ENCODE measurements around the gene FLT3LG.
"Not testable (repeated sequence)": the region's sequence is repeated elsewhere in the genome, so short reads cannot be mapped to it uniquely, and the experiment has no call there.

Gene FLT3LG

DNA sequence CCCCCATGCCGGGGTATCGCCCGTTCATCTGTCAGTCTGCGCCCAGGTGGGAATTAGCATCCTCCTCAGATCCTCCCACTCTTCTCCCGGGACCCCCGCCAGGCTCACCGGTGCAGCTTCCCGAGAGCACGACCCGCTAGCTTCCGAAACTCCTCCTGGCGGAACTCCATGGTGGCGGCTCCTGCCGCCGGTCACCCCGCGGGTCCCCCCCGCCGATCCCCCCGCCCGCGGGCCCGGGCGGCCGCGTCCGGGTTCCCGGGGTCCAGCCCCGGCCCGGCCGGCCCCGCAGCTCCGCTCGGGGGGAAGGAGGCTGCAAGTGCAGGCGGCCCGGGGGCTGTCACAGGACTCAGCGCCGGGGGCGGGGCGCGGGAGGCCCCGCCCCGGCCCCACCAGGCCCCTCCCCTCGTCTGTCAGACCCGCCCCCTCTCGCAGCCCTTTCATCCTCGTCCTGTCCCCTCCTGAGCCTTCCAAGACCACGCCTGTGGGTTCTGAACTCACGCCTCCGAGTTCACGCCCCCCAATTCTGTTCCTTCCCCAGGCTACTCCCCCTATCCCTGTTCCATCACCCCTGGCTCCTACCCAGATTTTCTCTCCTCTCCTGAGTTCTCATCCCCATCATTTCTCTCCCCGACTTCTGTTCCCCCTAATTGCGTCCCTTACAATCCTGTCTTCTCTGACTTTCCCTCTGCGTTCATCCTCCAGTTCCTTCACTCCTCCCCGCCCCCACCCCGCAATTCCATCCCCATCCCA lies 32.6 kb upstream of the FLT3LG start, which contains the start of gene SLC17A7:
Gene SLC17A7, minus strand, starts transcription at position 318 of the 750 bp plus-strand sequence. Its CDS starts 148 bp downstream, at position 170.
- DNase-seq, result peak; percentile 30

DNA sequence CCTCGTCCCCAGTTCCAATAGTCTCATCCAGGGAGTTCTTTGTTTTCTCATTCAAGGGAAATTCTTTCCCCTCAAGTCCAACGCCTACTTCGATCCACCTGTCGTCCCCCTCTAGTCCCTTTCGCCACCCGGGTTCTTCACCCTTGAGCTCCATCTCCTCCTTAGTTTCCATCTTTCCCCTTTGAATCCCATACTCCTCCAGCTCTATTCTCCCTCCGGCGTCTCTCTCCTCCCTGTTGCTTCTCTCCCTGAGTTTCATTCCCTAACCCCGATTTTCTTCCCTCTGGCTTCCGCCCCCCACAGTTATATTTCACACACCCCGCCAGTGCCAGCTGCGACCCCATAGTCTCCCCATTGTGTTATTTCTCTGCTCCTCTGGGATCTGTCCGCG lies 32.1 kb upstream of the FLT3LG start:
- no peak for DNase-seq

DNA sequence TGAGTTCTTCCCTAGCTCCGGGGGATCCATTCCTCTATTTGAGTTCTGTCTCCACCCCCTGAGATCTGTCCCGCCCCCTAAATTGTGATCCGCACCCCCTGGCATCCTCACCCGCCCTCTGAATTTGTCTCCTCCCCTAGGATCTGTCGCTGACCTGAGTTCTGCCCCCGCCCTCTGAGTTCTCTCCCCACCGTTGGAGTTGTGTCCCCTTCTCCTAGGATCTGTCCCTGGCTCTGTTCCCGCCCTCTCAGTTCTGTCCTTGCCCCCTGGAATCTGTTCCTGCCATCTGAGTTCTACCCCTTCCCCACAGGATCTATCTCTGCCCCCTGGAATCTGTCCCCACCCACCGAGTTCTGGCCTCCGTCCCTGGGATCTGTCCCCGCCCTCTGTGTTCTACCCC lies 31.7 kb upstream of the FLT3LG start:
- DNase-seq, result peak; percentile 39

DNA sequence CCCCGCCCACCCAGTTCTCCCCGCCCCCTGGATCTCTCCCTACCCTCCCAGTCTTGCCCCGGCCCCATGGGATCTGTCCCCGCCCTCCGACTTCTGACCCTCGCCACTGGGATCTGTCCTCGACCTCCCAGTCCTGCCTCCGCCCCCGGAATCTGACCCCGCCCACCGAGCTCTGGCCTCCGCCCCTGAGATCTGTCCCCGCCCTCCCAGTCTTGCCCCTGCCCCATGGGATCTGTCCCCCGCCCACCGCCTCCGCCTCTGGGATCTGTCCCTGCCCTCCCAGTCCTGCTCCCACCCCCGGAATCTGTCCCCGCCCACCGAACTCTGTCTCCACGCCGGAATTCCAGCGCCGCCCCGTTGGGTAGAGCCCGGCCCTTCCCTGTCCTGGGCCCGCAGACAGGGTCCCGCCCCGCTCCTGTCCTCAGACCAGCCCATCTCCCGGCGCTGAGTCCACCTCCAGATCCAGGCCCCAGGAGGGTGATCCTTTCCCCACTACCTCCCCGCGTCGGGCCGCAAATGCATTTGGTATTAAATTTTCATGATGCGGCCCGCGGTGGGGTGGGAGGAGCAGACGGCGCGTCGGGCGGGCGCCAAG lies 31.1 kb upstream of the FLT3LG start:
- DNase-seq, result peak; percentile 65

DNA sequence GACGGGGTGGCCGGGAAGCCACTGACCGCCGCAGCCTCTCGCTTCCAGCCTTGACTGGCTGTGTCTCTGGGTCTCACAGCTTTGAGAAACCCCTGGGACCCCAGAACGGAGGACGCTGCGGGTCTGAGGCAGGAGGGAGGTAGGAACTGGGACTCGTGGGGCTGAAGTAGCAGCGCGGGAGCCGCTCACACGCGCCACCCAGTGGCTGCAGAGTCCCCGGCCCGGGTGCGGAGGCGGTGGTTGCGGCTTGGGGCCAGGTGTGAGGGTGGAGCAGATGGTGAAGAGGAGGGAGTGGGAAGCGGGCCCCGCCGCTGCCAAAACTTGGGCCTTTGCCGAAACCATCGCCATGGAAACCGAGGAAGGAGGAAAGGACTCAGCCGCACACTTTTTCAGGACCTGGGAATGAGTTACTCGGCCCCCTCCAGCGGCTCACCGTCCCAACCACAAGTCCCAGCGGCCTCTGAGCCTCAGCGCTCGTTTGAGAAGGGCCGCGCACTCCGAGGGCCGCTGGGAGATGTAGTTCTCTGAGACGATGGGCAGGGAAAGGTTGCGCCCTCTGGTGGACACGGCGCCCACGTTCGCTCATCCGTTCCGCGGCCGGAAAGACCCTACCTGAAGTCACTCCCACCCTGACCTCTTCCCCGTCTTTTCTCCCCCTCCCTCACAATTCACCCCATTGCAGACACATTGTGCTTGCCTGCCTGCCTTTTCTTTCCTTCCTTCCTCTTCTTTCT lies 30.5 kb upstream of the FLT3LG start:
- DNase-seq, result peak; percentile 98

DNA sequence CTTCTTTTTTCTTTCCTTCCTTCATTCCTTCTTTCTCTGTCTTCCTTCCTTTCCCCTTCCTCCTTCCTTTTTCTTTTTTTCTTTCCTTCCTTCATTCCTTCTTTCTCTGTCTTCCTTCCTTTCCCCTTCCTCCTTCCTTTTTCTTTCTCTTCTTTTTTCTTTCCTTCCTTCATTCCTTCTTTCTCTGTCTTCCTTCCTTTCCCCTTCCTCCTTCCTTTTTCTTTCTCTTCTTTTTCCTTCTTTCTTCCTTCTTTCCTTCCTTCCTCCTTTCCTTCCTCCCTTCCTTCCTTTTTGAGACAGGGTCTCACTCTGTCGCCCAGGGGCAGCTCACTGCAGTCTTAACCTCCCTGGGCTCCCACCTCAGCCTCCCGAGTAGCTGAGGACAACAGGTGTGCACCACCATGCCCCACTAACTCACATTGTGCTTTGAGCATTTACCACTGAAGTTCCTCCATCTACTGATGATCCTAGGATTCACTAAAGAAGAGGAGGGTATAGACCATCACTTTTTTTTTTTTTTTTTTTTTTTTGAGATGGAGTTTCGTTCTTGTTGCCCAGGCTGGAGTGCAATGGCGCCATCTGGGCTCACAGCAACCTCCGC lies 29.8 kb upstream of the FLT3LG start:
- DNase-seq, result not testable (repeated sequence)

DNA sequence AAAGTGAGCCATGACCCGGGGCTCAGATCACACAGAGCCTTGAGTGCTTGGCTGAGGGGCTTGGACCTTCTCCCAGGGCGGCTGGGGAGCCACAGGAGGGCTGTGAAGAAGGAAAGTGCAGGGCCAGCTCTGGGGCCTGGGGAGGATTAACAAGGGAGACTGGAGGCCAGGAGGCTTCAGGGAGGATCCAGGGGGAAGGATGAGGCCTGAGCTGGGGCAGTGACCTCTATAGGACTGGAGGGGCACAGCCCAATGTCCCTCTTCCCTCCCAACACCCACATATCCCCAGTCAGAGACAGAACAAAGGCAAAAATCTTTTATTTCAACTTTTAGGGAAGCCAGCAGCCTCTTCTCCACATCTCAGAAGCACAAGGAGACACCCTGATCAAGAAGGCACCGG lies 28.0 kb upstream of the FLT3LG start:
- no peak for DNase-seq

DNA sequence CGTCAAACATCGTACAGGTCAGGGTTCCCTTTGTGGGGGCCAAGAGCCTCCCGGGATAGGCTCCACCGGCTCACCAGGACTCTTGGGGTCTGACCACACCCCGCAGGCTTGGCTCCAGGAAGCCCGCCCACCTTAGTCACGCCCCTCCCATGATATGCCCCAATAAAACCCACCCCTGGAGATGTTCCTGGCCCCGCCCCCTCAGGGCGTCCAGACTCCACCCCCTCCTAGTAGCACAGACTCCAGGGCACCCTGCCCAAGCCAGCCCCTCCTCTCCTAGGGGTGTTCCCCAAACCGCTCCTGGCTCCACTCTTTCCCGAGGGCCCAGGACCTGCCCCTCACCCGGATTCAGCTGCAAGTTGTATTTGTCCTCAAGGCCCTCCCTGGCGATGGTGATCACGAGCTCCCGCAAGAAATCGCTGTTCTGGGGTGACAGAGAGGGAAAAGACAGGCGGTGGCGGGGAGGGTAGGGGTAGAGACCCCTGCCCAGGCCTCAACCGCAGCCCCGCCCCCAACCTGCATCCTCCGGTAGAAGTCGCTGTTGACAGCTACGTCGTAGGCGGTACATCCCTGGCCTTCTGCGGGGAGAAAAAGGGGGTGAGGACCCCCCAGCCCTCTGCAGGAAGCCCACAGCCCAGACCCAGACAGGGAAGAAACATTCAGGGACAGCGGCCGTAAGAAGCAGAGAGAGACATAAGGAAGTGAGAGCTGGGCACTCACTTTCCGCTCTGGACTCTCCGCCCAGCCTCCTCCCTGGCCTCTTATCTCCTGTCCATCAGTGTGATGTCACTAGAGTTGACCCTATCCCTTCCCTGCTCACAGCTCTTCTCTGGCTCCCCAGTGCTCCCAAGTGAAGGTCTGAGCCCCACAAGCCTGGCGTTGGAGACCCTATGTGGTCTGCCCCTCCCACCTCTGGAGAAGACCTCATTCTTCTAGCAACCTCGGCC lies 26.3 kb upstream of the FLT3LG start:
- DNase-seq, result no peak

DNA sequence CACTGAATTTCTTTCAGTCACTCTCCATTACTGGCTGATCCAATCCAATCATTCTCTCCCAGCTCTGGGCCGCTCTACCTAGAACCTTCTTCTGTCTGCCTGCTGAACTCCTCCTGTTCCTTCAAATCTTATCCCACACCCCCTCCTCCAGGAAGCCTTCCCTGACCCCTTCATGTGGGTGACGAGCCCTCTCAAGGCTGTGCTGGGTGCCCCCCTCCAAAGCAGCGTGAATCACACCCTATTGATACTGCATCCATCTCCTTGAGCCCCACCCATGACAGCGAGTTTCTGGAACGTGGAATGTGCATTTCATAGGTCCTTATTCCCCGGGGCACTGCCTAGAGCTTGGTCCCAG lies 25.6 kb upstream of the FLT3LG start:
- no peak for DNase-seq

DNA sequence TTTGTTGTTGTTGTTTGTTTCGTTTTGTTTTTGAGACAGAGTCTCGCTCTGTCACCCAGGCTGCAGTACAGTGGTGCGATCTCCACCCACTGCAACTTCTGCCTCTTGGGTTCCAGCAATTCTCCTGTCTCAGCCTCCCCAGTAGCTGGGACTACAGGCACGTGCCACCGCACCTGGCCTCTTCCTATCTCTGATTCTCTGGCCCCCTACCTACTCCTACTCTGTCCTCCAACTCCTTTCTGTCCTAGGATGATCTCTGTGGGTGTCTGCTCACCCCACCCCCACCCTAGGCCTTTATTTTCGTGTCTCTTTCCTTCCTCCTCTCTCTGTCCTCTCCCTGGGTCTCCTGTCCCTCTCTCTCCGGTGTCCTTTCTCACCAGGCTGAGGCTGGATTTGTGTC lies 23.6 kb upstream of the FLT3LG start:
- no peak for DNase-seq

DNA sequence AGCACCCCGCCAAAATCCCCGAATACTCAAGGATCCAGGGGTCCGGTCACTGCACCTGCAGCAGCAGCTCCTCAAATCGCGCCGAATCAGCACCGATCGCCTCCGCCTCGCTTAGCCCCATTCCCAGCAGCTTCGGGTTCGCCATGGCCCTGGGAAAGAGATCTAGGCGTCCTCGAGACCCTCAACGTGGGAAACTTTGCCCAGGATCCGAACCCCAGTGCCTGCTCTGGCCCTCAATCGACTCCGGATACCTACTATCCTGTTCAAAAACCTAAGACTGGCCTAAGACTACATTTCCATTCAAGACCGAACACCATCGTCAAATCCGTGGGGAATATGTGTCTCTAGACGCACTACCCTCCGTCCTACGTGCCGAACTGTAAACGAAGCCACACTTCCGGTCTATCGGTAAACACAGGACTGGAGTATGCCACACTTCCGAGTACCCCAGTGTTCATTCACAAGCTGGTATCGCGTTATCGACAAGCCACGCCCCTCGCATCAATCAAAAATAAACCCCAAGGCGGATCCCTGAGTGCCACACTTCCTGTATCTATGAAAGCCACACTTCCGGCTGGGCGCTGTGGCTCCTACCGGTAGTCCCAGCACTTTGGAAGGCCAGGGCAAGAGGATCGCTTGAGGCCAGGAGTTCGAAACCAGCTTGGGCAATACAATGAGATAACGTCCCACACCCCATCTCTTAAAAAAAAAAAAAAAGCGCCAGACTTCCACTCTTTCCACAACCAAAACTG lies 22.4 kb upstream of the FLT3LG start, which contains the start of gene PIH1D1:
Gene PIH1D1, minus strand, starts transcription at position 385 of the 752 bp plus-strand sequence. Its CDS starts 240 bp downstream, at position 145.
- peak; percentile 99 for DNase-seq

DNA sequence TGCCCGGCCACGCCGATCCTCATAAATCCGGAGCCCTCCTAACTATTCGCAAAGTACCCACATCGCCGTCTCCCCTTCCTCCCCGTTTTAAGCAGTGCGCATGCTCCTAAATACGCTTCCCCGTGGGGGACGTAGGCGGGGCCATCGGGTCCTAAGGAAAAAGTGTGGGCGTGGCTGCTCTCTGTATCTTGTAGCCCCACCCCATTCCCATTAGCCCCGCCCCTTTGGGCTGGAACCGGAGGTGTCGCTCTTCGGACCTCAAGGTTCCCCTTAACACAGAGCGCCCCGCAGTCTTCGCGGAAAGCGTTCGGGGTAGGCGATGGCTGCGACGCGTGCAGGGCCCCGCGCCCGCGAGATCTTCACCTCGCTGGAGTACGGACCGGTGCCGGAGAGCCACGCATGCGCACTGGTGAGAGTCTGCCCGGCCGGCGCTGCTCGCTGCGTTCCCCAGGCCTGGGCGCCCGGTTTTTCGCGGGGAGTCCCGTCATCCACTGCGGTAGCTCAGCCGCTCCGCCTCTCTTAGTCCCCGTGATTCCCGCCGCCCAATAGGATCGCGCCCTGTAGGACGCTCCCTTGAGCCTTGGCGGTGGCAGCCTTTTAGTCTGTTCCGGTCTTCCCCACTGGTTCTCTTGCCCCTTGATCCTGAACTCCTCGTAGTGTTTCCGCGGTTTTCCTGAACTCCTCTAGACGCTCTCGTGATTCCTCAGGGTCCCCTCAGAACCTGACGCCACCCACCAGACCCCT lies 20.8 kb upstream of the FLT3LG start, which contains the start of gene ALDH16A1:
Gene ALDH16A1, plus strand, starts transcription at position 213 of the 744 bp plus-strand sequence. Its CDS starts 107 bp downstream, at position 320.
- DNase-seq, result peak; percentile 95

DNA sequence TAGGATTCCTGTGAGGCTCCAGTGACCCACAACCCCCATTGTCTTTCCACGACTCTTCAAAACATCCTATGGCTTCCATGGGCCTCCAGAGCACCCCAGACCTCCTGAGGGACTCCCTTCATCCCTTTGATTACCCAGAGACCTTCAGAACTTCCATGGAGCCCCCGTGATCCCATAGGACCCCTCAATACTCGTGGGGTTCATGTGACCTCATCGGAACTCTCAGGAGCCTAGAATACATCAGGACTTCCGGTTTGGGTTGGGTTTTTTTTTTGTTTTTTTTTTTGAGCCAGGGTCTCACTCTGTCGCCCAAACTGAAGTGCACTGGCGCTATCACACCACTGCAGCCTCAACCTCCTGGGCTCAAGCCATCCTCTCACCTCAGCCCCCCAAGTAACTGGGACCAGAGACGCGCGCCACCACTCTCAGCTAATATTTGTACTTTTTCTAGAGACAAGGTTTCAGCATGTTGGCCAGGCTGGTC lies 20.2 kb upstream of the FLT3LG start:
- no peak for DNase-seq

DNA sequence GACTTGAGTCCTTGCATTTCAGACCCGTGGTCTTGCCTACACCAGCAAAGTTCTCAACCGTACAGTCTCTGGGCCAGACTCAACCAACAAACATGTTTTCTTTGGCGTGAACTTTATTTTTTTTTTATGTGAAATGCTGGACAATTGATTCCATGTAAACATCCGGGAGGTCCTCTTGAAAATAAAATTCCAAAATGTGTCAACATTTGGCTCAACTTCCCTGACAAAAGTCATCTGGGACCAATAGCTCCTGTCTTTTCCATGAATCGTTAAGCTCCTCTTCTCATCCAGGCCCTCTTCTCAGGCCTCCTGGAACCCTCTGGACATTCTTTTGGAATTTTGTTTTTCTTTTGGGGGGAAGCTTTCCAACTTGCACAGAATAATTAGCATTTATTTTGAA lies 18.2 kb upstream of the FLT3LG start:
- DNase-seq, result no peak

DNA sequence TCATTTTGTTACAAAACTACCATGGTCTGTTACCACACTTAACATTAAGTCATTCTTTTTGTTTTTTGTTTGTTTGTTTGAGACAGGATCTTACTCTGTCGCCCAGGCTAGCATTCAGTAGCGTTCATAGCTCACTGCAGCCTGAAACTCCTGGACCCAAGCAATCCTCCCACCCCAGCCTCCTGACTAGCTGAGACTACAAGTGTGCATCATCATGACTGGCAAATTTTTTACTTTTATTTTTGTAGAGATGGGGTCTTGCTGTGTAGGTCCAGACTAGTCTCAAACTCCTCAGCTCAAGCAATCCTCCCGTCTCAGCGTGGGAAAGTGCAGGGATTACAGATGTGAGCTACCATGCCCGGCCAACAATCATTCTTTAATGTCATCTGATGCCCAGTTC lies 17.7 kb upstream of the FLT3LG start:
- DNase-seq, result no peak

DNA sequence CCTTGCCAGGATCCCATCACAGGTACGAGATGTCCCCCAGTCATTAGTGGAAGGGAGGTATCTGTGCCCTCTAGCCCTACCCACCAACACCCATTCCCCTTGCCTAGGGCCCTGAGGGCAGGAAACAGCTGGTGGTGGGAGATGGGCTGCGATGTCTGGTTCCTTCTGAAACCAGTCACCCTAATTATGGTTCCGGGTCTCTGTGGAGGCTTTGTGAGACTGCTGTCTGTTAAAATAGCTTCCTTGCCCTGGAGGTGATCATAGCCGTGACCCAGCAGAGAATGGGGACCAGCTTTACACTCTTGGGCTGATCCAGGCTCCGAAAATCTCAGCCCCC lies 15.5 kb upstream of the FLT3LG start:
- no peak for DNase-seq

DNA sequence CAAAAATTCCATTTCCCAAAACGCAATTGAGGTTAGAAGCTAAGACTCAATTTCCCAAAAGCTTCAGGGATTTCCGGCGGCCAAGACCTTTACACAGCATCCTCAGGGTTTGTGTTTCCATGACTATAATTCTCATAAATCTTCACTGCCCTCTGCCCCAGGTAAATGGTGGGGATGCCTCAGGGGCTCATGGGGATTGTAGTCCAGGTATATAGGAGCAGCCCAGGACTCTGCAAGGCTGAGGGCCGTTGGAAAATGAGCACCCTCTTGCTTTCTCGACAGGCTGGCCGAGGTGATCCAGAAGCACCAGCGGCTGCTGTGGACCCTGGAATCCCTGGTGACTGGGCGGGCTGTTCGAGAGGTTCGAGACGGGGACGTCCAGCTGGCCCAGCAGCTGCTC lies 14.6 kb upstream of the FLT3LG start:
- DNase-seq, result no peak

DNA sequence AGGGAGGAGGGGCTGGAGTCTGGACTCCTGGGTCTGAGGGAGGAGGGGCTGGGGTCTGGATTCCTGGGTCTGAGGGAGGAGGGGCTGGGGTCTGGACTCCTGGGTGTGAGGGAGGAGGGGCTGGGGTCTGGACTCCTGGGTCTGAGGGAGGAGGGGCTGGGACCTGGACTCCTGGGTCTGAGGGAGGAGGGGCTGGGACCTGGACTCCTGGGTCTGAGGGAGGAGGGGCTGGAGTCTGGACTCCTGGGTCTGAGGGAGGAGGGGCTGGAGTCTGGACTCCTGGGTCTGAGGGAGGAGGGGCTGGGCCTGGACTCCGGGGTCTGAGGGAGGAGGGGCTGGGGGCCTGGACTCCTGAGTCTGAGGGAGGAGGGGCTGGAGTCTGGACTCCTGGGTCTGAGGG lies 12.9 kb upstream of the FLT3LG start:
- DNase-seq, result not testable (repeated sequence)

DNA sequence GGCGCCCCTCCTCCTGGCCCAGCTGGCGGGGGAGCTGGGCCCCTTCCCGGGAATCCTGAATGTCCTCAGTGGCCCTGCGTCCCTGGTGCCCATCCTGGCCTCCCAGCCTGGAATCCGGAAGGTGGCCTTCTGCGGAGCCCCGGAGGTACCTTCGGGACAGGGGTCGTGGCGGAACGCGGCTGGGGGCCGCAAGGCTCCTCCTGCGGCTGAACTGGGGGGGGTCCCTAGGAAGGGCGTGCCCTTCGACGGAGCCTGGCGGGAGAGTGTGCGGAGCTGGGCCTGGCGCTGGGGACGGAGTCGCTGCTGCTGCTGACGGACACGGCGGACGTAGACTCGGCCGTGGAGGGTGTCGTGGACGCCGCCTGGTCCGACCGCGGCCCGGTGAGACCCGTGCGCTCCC lies 12.4 kb upstream of the FLT3LG start:
- DNase-seq, result no peak

DNA sequence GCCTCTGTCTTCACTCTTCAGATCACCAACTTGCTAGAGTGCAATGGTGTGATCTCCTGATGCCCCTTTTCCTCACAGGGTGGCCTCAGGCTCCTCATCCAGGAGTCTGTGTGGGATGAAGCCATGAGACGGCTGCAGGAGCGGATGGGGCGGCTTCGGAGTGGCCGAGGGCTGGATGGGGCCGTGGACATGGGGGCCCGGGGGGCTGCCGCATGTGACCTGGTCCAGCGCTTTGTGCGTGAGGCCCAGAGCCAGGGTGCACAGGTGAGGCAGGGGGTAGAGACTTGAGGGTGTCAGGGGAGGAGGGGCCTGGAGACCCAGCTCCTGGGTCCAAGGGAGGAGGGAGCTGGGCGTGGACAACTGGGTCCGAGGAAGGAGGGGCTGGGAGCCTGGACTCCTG lies 11.5 kb upstream of the FLT3LG start:
- no peak for DNase-seq
